Measurements from ENCODE around the gene ITPK1.

DNA sequence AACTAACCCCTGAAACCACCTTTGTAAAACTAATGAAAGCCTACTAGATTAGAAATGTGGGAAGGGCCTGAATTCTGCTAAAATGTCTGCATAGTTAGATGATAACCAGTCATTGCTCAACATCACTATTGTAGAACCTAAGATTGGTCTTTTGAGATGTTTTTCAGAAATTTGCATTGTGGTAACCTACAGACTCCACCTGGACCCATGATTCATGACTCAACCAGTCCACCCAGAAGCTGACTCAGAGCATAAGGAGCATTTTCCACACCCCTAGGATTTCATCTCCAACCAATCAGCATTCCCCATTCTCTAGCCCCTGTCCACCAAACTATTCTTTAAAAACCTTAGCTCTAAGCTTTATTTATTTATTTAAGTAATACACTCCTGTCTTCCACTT is 223.1 kb downstream of the ITPK1 start:
- TF ChIP-seq TAF1 (IDR thresholded peaks at IDR 0.05; ENCODE audit: borderline replicate concordance, insufficient read depth, low read length) (no peak), POLR2AphosphoS5 (IDR thresholded peaks at IDR 0.05; ENCODE audit: low read depth, low read length) (no peak), FOXP2 (optimal IDR thresholded peaks at IDR 0.05; ENCODE audit: borderline replicate concordance, extremely low read depth, extremely low read length, insufficient read depth) (no peak), SIN3A (IDR thresholded peaks at IDR 0.05; ENCODE audit: borderline replicate concordance, insufficient read depth, low read length) (no peak)
- TF ChIP-seq, protein P1, sequence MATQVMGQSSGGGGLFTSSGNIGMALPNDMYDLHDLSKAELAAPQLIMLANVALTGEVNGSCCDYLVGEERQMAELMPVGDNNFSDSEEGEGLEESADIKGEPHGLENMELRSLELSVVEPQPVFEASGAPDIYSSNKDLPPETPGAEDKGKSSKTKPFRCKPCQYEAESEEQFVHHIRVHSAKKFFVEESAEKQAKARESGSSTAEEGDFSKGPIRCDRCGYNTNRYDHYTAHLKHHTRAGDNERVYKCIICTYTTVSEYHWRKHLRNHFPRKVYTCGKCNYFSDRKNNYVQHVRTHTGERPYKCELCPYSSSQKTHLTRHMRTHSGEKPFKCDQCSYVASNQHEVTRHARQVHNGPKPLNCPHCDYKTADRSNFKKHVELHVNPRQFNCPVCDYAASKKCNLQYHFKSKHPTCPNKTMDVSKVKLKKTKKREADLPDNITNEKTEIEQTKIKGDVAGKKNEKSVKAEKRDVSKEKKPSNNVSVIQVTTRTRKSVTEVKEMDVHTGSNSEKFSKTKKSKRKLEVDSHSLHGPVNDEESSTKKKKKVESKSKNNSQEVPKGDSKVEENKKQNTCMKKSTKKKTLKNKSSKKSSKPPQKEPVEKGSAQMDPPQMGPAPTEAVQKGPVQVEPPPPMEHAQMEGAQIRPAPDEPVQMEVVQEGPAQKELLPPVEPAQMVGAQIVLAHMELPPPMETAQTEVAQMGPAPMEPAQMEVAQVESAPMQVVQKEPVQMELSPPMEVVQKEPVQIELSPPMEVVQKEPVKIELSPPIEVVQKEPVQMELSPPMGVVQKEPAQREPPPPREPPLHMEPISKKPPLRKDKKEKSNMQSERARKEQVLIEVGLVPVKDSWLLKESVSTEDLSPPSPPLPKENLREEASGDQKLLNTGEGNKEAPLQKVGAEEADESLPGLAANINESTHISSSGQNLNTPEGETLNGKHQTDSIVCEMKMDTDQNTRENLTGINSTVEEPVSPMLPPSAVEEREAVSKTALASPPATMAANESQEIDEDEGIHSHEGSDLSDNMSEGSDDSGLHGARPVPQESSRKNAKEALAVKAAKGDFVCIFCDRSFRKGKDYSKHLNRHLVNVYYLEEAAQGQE (IDR thresholded peaks at IDR 0.05; ENCODE audit: insufficient read depth in 1 of 2, low read depth in 2 of 2, low read length in 2 of 2) = no peak

Measured in PFSK-1 (cell line).